NCI-H460 (cell line): ENCODE data around the gene PLCB4. TPM values are rescaled to one million over a fixed set of nuclear protein-coding genes. Genes with fewer than 3 reads are reported as not detected.
A peak's percentile ranks its signal among the peaks of the same experiment; 100 is the strongest.

Experiments used
- DNase-seq: peaks from one replicate; pipeline ENCODE4 v3.0.0-alpha.2; 2016; ENCODE audit warnings: low read depth; ENCODE audit errors: extremely low read depth
- total RNA-seq: library from RNA; depleted of rRNA; stranded (reverse); fragments of >200 nt; shearing (Covaris generic); gene quantifications from 2 replicates; pipeline ENCODE4 v1.2.3, GENCODE V29; 2014

The PLCB4 gene
- total RNA-seq, 1 experiment from 2014 or later: 14.8 TPM

- no peak for DNase-seq
Observed at GRCh38 chr20:9253006-9253539, 184.2 kb downstream of the PLCB4 start.

- DNase-seq: no peak
Observed at GRCh38 chr20:9255171-9255570, 186.3 kb downstream of the PLCB4 start.

- no peak for DNase-seq
Observed at GRCh38 chr20:9256393-9256792, 187.5 kb downstream of the PLCB4 start.

- DNase-seq: no peak
Observed at GRCh38 chr20:9258901-9259300, 190.0 kb downstream of the PLCB4 start.

GRCh38 chr20:9260027-9260426, 191.1 kb downstream of the PLCB4 start:
- DNase-seq: no peak

GRCh38 chr20:9261781-9262180, 192.9 kb downstream of the PLCB4 start:
- DNase-seq: no peak

GRCh38 chr20:9262653-9263194, 193.8 kb downstream of the PLCB4 start:
- DNase-seq: no peak

- DNase-seq: no peak
Observed at GRCh38 chr20:9269280-9269971, 200.5 kb downstream of the PLCB4 start.

GRCh38 chr20:9270831-9271230, 201.9 kb downstream of the PLCB4 start:
- no peak for DNase-seq

GRCh38 chr20:9276966-9277468, 208.1 kb downstream of the PLCB4 start:
- no peak for DNase-seq

- DNase-seq: no peak
Observed at GRCh38 chr20:9279918-9280401, 211.1 kb downstream of the PLCB4 start.

GRCh38 chr20:9280666-9281065, 211.8 kb downstream of the PLCB4 start:
- DNase-seq: no peak

GRCh38 chr20:9281803-9282202, 212.9 kb downstream of the PLCB4 start:
- no peak for DNase-seq

GRCh38 chr20:9285617-9286016, 216.7 kb downstream of the PLCB4 start:
- DNase-seq: no peak

GRCh38 chr20:9286501-9287461, 217.9 kb downstream of the PLCB4 start:
- DNase-seq: no peak

- DNase-seq: no peak
Observed at GRCh38 chr20:9287826-9288225, 218.9 kb downstream of the PLCB4 start.

- DNase-seq: no peak
Observed at GRCh38 chr20:9290331-9290730, 221.4 kb downstream of the PLCB4 start.

- DNase-seq: no peak
Observed at GRCh38 chr20:9293145-9293544, 224.3 kb downstream of the PLCB4 start.

- DNase-seq: peak; percentile 21
Observed at GRCh38 chr20:9294041-9294440, 225.2 kb downstream of the PLCB4 start.

GRCh38 chr20:9298906-9299305, 230.0 kb downstream of the PLCB4 start:
- DNase-seq: no peak

GRCh38 chr20:9300080-9300479, 231.2 kb downstream of the PLCB4 start:
- DNase-seq: no peak
